MCF 10A (cell line): Measurements from ENCODE around the gene TMEM175. TPM values are rescaled to one million over a fixed set of nuclear protein-coding genes. Genes with fewer than 3 reads are reported as not detected.

Source experiments
- BruUV-seq: library from RNA; stranded (reverse); fragments of 400-500 nt; replicated peaks from 2 replicates; lab custom pipeline; 2021; lab: Mats Ljungman, UMichigan
- CTCF ChIA-PET: fragments of 300-600 bp; sonication (Branson Sonifier 250); formaldehyde crosslinking; extraction: SDS; loops from one replicate; lab custom pipeline; 2021; ENCODE audit warnings: antibody characterized with exemption, inconsistent platforms; lab: Yijun Ruan, JAX
- POLR2A ChIA-PET: fragments of 300-600, 350-650 bp; sonication (Branson Sonifier 250); formaldehyde crosslinking; extraction: SDS; loops from one replicate; lab custom pipeline; 2020; ENCODE audit warnings: antibody characterized with exemption, inconsistent platforms; lab: Yijun Ruan, JAX
- DNase-seq: peaks from one replicate; pipeline ENCODE4 v3.0.0-alpha.2; 2018; ENCODE audit not compliant: unreplicated experiment
- H3K27ac Mint-ChIP-seq: one replicate; pipeline ENCODE4 v1.8.0; 2022; ENCODE audit warnings: mild to moderate bottlenecking, low read depth, mixed read lengths; ENCODE audit not compliant: unreplicated experiment
- H3K27me3 Mint-ChIP-seq: one replicate; pipeline ENCODE4 v1.8.0; 2022; ENCODE audit warnings: mixed read lengths; ENCODE audit not compliant: insufficient read depth, unreplicated experiment
- H3K36me3 Mint-ChIP-seq: one replicate; pipeline ENCODE4 v1.8.0; 2022; ENCODE audit warnings: mild to moderate bottlenecking, moderate library complexity, mixed read lengths; ENCODE audit not compliant: insufficient read depth, unreplicated experiment
- H3K4me1 Mint-ChIP-seq: one replicate; pipeline ENCODE4 v1.8.0; 2022; ENCODE audit warnings: mixed read lengths; ENCODE audit not compliant: insufficient read depth, unreplicated experiment
- H3K4me3 Mint-ChIP-seq: one replicate; pipeline ENCODE4 v1.8.0; 2022; ENCODE audit warnings: mild to moderate bottlenecking, moderate library complexity, mixed read lengths; ENCODE audit not compliant: unreplicated experiment
- H3K9me3 Mint-ChIP-seq: one replicate; pipeline ENCODE4 v1.8.0; 2022; ENCODE audit warnings: mixed read lengths; ENCODE audit not compliant: unreplicated experiment
- CTCF ChIP-seq: fragments of 200-600 bp; IDR thresholded peaks from one replicate; pipeline ENCODE4 v1.8.0; 2022; ENCODE audit warnings: antibody characterized with exemption, mild to moderate bottlenecking; ENCODE audit not compliant: unreplicated experiment
- intact Hi-C: fragments of 100-400 bp; cut with micrococcal nuclease; formaldehyde crosslinking; loops from 2 replicates; pipeline ENCODE4 v1.14.1; 2022
- total RNA-seq: library from RNA; stranded (reverse); gene quantifications from 2 replicates; pipeline ENCODE4 v1.2.3, GENCODE V29; 2022

TMEM175 gene
- total RNA-seq, 1 experiment from 2014 or later = 28.9 TPM

GRCh38 chr4:954211-955020, 22.2 kb downstream of the TMEM175 start:
- H3K27me3 Mint-ChIP-seq = no peaks in the 10 kb centered on the region
- CTCF ChIA-PET = no interaction called here
- POLR2A ChIA-PET = no interaction called here
- no peak overlapping the region for H3K4me3 Mint-ChIP-seq
- H3K9me3 Mint-ChIP-seq = no peaks in the 10 kb centered on the region
- H3K27ac Mint-ChIP-seq = no peak overlapping the region
- peaks cover 6% of the 10 kb centered on the region for H3K36me3 Mint-ChIP-seq
- no peak for DNase-seq
- intact Hi-C loops = no loop called here
- H3K4me1 Mint-ChIP-seq = no peaks in the 10 kb centered on the region
- TF ChIP-seq CTCF = no peak
- BruUV-seq = no TSS peak

GRCh38 chr4:955161-955921, 23.1 kb downstream of the TMEM175 start:
- H3K4me1 Mint-ChIP-seq = no peaks in the 10 kb centered on the region
- H3K9me3 Mint-ChIP-seq = no peaks in the 10 kb centered on the region
- peaks cover 14% of the 10 kb centered on the region for H3K36me3 Mint-ChIP-seq
- H3K4me3 Mint-ChIP-seq = no peak overlapping the region
- no peaks in the 10 kb centered on the region for H3K27me3 Mint-ChIP-seq
- DNase-seq = no peak
- intact Hi-C loops = no loop called here
- ChIA-PET POLR2A (interaction anchor here (0.7 kb wide), 1 partner anchor 9 kb away, joined by 3 read pairs; no protein-coding TSS in a partner anchor), CTCF (interaction anchor here (0.6 kb wide), 1 partner anchor 84 kb away, joined by 3 read pairs; no protein-coding TSS in a partner anchor)
- no peak for TF ChIP-seq CTCF
- H3K27ac Mint-ChIP-seq = no peak overlapping the region
- no TSS peak for BruUV-seq

- H3K36me3 Mint-ChIP-seq = peaks cover 15% of the 10 kb centered on the region
- CTCF ChIA-PET = interaction anchor here (0.6 kb wide), 1 partner anchor 84 kb away, joined by 3 read pairs; no protein-coding TSS in a partner anchor
- H3K4me1 Mint-ChIP-seq = no peaks in the 10 kb centered on the region
- no peak for DNase-seq
- no peak overlapping the region for H3K27ac Mint-ChIP-seq
- no peaks in the 10 kb centered on the region for H3K27me3 Mint-ChIP-seq
- TF ChIP-seq CTCF = no peak
- H3K9me3 Mint-ChIP-seq = no peaks in the 10 kb centered on the region
- BruUV-seq = no TSS peak
- H3K4me3 Mint-ChIP-seq = no peak overlapping the region
- intact Hi-C loops = no loop called here
- POLR2A ChIA-PET = interaction anchor here (0.7 kb wide), 1 partner anchor 9 kb away, joined by 3 read pairs; no protein-coding TSS in a partner anchor
These were observed 23.7 kb downstream of the TMEM175 start for GRCh38 chr4:955931-956381.

GRCh38 chr4:956531-957230, 24.4 kb downstream of the TMEM175 start:
- POLR2A ChIA-PET = no interaction called here
- Mint-ChIP-seq H3K36me3 (peaks cover 15% of the 10 kb centered on the region), H3K4me1 (no peaks in the 10 kb centered on the region), H3K27me3 (no peaks in the 10 kb centered on the region), H3K4me3 (no peak overlapping the region), H3K27ac (no peak overlapping the region), H3K9me3 (no peaks in the 10 kb centered on the region)
- CTCF ChIA-PET = no interaction called here
- no peak for TF ChIP-seq CTCF
- no peak for DNase-seq
- intact Hi-C loops = no loop called here
- BruUV-seq = no TSS peak
